ENCODE results near the gene TNXB.

DNA sequence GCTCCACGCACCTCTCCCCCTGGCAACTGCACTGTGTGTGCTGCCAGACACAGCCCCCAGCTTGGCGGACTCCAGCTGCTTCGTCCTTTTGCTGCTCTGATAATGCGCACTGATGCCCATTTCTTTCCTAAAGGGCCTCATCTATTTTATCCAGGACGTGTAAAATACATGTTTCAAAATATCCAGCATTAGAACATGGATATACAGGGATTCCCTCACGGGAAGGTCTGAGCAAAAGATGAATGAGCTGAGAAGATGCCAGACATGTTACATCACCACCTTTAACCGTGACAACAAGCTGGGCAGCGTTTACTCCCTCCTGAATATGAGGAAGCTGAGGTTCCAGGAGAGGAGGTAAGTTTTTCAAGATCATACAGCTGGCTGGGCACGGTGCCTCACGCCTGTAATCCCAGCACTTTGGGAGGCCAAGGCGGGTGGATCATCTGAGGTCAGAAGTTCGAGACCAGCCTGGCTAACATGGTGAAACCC, 32.8 kb downstream of the TNXB start:
- TF ChIP-seq CHD1 (IDR thresholded peaks at IDR 0.05; ENCODE audit: low read depth, low read length) (no peak), CEBPB (IDR thresholded peaks at IDR 0.05; ENCODE audit: low read depth, low read length) (peak; percentile 73), POLR2A (IDR thresholded peaks at IDR 0.05; ENCODE audit: low read depth, low read length) (no peak)
- TF ChIP-seq, protein P1, sequence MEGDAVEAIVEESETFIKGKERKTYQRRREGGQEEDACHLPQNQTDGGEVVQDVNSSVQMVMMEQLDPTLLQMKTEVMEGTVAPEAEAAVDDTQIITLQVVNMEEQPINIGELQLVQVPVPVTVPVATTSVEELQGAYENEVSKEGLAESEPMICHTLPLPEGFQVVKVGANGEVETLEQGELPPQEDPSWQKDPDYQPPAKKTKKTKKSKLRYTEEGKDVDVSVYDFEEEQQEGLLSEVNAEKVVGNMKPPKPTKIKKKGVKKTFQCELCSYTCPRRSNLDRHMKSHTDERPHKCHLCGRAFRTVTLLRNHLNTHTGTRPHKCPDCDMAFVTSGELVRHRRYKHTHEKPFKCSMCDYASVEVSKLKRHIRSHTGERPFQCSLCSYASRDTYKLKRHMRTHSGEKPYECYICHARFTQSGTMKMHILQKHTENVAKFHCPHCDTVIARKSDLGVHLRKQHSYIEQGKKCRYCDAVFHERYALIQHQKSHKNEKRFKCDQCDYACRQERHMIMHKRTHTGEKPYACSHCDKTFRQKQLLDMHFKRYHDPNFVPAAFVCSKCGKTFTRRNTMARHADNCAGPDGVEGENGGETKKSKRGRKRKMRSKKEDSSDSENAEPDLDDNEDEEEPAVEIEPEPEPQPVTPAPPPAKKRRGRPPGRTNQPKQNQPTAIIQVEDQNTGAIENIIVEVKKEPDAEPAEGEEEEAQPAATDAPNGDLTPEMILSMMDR (conservative IDR thresholded peaks at IDR 0.05; ENCODE audit: low read depth, low read length): no peak
